NOMO-1 (cell line): ENCODE data around the gene DOK7.
"Not testable (repeated sequence)": the region's sequence is repeated elsewhere in the genome, so short reads cannot be mapped to it uniquely, and the experiment has no call there.

Source experiments
- DNase-seq, 2 experiments: peaks; one replicate each; lab custom pipeline; 2025; ENCODE audit not compliant: unreplicated experiment in 2 of 2; lab: John Stamatoyannopoulos, UW

DOK7 gene

DNA sequence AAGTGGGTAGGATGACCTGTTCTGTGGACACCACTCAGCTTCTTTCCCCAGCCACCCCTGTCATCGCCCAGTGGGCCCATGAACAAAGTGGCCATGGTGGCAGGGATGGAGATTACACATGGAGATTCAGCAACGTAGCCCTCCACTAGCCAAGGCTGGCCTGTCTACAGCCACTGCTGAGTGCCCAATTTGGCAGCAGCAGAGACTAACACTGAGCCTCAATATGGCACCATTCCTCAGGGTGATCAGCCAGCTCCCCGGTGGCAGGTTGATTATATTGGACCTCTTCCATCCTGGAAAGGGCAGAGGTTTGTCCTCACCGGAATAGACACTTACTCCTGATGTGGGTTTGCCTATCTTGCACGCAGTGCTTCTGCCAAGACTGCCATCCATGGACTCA is 4.0 kb upstream of the DOK7 start:
- DNase-seq = not testable (repeated sequence)

- DNase-seq = no peak
Observed at GRCh38 chr4:3460926-3461325, 2.2 kb upstream of the DOK7 start.

- DNase-seq = no peak
Observed at GRCh38 chr4:3461515-3462291, 1.4 kb upstream of the DOK7 start.

DNA sequence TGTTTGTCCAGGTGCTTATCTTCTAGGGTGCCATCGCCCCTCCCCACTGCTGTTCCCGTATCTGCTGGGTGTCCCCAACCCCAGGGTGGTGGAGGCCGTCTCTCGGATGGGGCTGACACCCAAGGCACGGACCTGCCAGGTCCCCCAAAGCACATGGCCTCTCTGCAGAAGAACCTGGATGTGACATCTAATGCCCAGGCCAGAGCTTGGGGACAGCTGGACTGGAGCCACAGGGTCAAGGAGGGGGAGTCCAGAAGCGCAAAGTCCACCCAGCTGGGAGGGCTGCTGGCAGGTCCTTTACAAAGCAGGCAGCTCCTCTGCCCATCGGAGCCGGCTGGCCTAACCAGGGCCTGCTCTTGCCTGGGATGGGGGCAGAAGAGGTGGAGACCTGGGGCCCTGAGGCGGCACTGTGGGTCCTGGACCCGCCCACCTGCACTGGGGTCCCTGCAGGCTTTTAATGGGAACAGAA is 751 bp upstream of the DOK7 start:
- DNase-seq = no peak

- DNase-seq = no peak
Observed at GRCh38 chr4:3463556-3464348, 646 bp downstream of the DOK7 start.

DNA sequence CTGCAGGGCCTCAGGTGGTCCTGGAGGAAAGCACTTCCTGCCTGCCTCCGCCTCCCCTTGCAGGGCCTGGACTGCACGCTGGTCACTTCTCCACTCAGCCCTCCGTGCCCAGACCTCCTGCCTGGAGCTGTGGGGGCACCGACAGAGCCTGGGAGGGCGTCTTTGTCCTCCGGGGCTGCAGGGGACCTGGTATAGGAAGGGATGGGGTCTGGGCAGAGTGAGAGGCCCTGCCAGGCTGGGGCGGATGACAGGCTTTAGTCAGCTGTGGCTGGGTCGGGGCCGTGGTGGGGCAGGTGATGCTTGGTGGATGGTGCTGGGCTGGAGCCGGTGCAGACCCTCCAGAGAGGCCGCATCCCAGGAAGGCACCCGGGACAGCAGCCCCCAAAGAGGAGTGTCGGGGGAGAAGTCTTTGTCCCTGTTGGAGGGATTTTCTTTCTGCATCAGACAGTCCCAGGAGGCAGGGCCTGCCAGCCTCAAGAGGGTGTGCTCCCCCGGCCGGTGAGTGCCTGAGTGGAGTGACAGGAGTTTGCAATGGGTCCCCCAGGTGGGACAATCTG is 1.3 kb downstream of the DOK7 start:
- DNase-seq = no peak

- no peak for DNase-seq
Observed at GRCh38 chr4:3464911-3465697, 2.0 kb downstream of the DOK7 start.

GRCh38 chr4:3465698-3466671 is 2.9 kb downstream of the DOK7 start:
- no peak for DNase-seq

DNA sequence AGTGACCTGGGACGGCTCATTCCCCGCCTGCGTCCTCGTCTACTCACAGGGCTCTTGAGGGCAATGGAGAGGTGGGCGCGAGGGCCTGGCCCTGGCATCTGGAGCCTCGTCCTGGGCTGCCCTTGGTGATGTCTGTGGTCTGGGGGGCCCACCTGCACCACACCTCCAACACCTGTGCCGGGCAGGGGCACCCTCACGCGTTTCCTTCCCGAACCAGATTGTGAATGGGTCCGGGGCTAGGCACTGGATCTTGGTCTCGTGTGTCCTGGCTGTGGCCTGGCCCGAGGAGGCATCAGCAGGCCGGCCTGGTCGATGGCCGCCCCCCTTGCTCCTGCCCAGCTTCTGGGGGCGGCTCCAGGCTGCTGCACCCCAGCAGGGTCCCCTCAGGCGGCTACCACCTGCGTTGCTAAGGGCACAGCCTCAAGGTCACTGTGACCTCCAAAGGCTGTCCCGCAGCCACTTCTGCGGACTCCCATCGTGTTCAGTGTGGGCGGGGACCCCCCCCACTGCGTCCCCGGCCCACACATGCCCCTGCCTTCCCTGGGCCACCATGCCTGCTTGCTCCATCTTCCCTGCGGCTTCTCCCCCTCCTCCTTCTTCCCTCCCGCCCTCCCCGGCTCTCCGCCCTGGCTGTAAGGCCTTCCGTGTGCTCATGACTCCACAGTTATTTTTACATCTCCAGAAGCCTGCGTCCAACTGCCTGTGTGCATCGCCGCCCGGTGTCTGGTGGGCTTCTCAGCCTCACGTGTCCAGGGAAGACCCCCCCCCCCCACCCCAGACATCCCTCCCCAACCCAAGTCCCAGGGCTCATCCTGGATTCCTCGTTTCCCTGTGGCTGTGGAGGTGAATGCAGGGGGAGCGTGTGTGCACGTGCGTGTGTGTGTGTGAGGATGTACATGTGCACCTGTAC is 3.8 kb downstream of the DOK7 start:
- DNase-seq = no peak

- DNase-seq = no peak
Observed at GRCh38 chr4:3467601-3468031, 4.5 kb downstream of the DOK7 start.

- DNase-seq = no peak
Observed at GRCh38 chr4:3468154-3468553, 5.0 kb downstream of the DOK7 start.

GRCh38 chr4:3468804-3469203 is 5.7 kb downstream of the DOK7 start:
- DNase-seq = no peak

DNA sequence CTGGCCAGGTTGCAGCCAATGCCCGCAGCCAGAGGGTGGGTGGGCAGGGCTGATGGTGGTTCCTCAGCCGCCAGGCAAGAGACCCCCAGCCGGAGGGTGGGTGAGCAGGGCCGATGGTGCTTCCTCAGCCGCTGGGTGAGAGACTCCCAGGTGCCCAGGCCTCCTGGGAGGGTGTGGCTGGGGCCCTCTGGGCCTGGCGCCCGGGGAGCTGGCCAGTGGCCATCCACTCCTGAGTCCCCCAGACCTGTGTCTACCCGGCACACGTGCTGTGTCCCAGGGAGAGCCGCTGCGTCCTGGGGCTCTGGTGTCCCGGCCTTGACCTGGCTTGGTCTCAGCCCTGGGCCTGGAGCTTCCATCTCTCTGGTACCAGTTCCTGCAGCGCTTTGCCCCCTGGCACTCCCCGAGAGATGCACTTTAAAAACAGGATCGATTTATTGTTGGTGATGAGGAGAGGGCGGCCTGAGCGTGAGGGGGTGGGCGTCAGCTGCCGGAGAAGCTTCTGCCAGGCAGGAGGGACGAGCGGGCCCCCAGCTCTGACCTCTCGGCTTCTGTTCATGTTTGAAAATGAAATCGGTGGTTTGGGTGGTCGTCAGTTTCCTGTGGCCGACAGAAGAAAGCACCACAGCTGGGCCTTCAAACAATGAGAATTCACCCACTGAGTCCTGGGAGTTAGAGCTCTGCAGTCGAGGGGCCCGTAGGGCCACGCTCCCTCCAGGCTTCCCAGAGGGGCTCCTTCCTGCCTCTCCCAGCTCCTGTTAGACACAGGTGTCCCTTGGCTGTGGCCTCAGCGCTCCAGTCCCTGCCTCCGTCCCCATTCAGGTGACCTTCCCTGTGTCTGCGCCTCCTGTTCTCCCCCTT is 6.5 kb downstream of the DOK7 start:
- no peak for DNase-seq

- no peak for DNase-seq
Observed at GRCh38 chr4:3470244-3471097, 7.4 kb downstream of the DOK7 start.

DNA sequence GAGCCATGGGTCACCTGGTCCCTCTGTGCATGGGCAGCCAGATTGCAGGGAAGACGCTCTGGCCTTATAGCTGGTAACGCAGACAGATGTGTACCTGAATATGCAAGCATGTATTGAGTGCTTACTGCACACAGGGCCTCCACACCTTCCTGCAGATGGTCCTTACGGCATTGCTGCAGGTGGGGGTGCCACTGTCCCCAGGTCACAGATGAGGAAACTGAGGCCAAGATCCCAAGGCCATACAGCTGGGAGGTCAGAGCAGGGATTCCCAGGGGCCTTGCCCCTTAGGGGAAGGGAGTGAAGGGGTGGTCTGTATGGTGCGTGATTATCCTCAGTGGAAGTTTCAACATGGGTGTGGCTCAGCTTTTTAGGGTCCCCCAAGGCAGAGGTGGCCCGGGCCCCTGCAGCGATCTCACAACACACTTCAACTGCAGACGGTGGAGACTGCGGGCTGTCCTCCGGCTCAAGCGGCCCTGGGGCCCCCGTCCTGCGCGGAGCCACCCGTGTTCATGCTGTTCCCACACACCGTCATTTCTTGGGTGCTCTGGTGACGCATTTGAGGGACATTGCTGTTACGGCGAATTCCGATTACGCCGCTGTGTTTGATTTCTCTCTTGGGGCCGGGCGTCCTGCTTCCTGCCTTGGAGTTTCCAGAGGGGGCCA is 8.1 kb downstream of the DOK7 start:
- DNase-seq = no peak

- no peak for DNase-seq
Observed at GRCh38 chr4:3471886-3472285, 8.8 kb downstream of the DOK7 start.
